HG03045 (cell line): ENCODE measurements around the gene HHAT.
A peak's percentile ranks its signal among the peaks of the same experiment; 100 is the strongest.

ENCODE experiments used
- ATAC-seq: cut with Tn5 transposase; IDR thresholded peaks from one replicate; pipeline ENCODE4 v1.9.1; 2021; ENCODE audit warnings: mild to moderate bottlenecking, moderate library complexity; ENCODE audit not compliant: unreplicated experiment

HHAT gene

GRCh38 chr1:210532223-210532598 is 203.5 kb downstream of the HHAT start:
- no peak for ATAC-seq

- ATAC-seq = no peak
Measured at GRCh38 chr1:210535761-210536160, 207.1 kb downstream of the HHAT start.

GRCh38 chr1:210536254-210536961 is 207.7 kb downstream of the HHAT start:
- ATAC-seq = no peak

GRCh38 chr1:210540288-210540687 is 211.6 kb downstream of the HHAT start:
- ATAC-seq = no peak

DNA sequence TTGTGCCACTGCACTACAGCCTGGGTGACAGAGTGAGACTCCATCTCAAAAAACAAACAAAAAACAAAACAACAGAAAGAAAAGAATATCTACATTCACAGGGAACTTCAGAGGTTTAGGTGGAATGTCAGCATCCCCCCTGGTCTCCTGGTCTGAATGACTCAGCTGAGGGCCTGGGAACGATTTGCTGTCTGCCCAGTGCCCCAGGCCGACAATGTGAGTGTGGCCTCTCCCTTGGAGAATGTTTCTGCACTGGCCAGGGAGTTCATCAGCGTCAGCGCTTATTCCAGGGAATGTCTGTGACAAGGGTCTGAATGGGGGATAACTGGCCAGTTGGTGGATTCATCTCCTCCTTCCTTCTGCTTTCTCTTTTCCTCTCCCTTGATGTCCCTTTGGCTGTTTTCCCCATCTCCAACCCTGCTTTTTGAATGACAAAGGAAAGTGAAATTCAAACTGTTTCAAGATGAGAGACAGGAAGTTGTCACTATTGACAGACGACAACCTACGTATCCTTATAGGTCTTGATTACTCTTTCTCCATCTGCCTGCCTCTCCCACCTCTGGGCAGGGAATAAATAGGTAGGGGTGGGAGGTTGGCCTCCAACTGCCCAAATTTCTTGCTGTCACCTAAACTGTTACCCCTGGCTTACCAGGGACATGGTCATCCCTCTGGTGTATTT is 213.1 kb downstream of the HHAT start:
- no peak for ATAC-seq

- no peak for ATAC-seq
Measured at GRCh38 chr1:210551899-210552298, 223.2 kb downstream of the HHAT start.

- ATAC-seq = no peak
Measured at GRCh38 chr1:210553711-210554110, 225.0 kb downstream of the HHAT start.

DNA sequence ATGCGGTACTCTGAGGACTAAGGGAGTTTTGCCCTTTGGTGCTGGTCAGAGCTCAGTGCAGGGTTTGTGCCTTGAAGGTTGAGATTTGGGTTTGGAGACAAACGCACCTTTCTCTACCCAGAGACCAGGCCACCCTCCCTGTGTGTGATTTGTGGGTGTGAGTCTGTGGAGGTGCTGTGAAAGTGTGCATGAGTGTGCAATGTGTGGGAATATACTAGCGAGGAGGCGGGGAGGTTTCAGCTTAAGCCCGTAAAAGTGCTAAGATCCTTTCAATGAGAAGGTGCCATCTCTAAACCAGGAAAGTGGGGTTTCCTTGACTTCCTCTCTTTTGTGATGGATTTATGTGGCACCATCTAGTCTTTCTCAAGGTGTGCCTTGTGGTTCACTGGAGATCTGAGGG is 225.7 kb downstream of the HHAT start:
- no peak for ATAC-seq

- ATAC-seq = no peak
Measured at GRCh38 chr1:210556475-210556874, 227.8 kb downstream of the HHAT start.

DNA sequence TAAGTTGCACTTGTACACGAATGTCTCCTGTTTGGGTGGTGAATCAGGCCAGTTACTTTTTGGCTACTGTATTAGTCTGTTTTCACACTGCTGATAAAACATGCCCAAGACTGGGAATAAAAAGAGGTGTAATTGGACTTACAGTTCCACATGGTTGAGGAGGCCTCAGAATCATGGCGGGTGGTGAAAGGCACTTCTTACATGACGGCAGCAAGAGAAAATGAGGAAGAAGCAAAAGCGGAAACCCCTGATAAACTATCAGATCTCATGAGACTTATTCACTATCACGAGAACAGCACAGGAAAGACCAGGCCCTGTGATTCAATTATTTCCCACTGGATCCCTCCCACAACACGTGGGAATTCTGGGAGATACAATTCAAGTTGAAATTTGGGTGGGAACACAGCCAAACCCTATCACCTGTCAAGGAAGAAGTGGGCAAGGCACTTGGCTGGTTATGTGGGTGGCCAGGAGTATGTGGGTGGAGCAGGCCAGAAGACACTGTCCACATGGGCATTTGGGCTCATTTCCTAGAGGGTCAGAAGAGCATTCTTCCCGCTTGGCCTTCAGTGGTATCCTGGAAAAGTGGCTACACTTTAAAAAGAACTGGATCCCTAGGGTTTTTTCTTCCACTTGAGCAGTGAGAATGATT is 228.8 kb downstream of the HHAT start:
- no peak for ATAC-seq

DNA sequence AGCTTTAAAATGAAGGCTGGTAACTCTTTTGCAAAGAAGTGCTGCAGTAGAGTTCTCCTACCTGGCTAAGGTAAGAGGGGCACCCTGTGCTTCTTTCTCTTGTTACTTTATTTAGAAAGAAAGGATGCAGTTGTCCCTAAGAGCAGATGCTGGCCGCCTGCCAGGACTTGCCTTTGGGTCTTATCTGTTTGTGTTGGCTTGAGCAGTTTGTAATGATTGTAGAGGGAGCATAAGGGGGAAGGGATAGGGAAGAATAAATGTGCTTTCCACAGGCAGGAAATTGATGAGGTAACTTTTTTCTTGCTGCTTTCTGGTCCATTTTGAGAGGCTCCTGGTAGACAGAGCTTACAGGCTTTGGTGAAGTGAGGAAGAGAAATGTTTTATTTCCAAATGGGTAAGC is 229.6 kb downstream of the HHAT start:
- ATAC-seq = no peak

DNA sequence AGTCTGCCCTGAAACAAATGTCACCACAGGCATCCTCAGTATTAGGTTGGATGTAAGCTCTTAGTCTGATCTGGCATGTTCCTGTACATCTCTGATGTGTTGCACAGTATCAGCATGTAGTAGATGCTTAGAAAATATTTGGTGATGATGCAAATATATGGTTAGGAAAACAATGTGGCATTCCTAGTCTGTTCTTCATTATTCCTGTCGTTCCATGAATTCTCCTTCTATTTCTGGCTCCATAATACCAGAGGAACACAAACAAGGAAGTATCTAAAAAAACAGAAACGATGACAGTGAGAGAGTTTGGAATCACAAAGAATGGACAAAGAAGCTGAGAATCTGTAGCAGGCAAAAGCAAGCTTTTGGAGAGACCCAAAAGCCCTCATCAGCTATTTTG is 236.6 kb downstream of the HHAT start:
- ATAC-seq = no peak

DNA sequence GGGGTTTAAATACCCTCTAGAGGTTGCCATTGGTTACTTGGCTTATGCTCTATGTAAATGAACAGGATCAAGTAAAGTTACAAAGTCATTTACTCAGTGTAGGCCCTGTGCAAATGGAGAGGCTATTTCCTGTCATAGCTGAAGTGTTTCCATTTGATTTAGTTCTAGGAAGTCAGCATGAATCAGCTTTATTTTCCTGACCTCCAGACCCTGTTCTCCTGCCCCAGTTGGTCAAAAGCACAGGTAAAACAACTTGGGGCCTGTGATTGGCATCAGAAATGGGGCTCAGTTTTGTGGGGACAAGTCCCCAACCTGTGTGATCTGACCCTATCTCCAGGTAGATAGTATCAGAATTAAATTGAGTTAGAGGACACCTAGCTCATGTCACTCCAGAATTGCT is 239.9 kb downstream of the HHAT start:
- ATAC-seq = no peak

- no peak for ATAC-seq
Measured at GRCh38 chr1:210570116-210570515, 241.4 kb downstream of the HHAT start.

- no peak for ATAC-seq
Measured at GRCh38 chr1:210571356-210572284, 242.9 kb downstream of the HHAT start.

- ATAC-seq = no peak
Measured at GRCh38 chr1:210573141-210573540, 244.4 kb downstream of the HHAT start.

GRCh38 chr1:210582205-210582970 is 253.7 kb downstream of the HHAT start:
- ATAC-seq = no peak

- peak; percentile 67 for ATAC-seq
Measured at GRCh38 chr1:210584439-210585113, 255.9 kb downstream of the HHAT start.

DNA sequence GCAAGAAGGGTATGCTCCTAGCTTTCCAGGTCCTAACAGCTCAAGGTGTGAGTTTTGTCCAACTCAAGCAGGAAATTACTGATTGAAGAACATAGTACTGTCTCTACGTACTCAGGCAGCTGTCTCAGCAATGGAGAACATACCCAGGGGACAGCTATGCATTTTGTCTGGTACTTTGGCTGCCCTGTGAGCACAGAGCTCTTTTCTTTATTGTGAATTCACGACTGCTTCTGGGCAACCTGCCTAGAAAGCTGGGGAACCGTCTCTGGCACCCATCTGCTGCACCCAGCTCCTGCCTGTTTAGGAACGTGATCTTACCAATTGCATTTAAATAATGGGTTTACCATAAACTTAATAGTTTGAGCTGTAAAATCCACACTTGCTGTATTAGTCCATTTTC is 258.1 kb downstream of the HHAT start:
- ATAC-seq = no peak

DNA sequence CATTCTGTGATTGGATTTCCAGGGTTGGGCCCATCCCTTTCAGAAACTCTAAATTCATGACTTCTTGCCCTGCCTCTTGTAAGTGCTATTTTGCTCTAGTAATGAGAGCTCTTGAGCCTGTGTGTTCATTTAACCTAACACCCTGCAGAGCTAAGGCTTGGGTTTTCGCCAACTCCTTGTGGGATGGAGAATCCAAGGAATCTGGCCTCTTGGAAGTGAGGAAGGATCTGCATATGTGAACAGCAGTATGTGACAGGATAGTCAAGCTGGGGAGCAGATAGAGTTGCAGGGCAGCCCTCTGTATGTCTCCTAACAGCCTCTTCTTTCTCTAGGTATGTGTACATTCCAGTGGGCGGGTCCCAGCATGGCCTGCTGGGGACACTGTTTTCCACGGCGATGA is 258.9 kb downstream of the HHAT start:
- ATAC-seq = no peak
